ENCODE measurements around the gene RNF4. TPM values are rescaled to one million over a fixed set of nuclear protein-coding genes. Genes with fewer than 3 reads are reported as not detected.

The RNF4 gene
- total RNA-seq, 2 experiments from 2014 or later = 65.0 to 76.5 TPM

GRCh38 chr4:2494992-2495391, 26.1 kb downstream of the RNF4 start:
- POLR2A ChIA-PET = no interaction called here
- Histone ChIP-seq H3K36me3 (ENCODE audit: insufficient read depth, low read length) (peaks cover 99% of the 10 kb centered on the region), H3K79me2 (ENCODE audit: insufficient read depth, low read depth, low read length) (peaks cover 50% of the 10 kb centered on the region), H3K4me1 (ENCODE audit: insufficient read depth, low read length, poor library complexity, severe bottlenecking) (peaks cover 4% of the 10 kb centered on the region), H3K9me3 (ENCODE audit: low read length) (no peaks in the 10 kb centered on the region), H3K9me2 (ENCODE audit: insufficient read depth, low read length) (no peaks in the 10 kb centered on the region), H3K4me2 (ENCODE audit: low read length) (no peak overlapping the region), H3K27ac (ENCODE audit: low read depth, low read length, poor library complexity, severe bottlenecking) (no peak overlapping the region), H2AFZ (ENCODE audit: low read length) (no peak overlapping the region), H4K20me1 (ENCODE audit: insufficient read depth, low read length) (no peaks in the 10 kb centered on the region), H3K4me3 (ENCODE audit: low read depth, low read length, poor library complexity, severe bottlenecking) (no peak overlapping the region)
- intact Hi-C loops (cut with micrococcal nuclease; ENCODE audit: unreplicated experiment) = no loop called here
- DNase-seq (ENCODE audit: low spot score) = no peak
- BruUV-seq (replicated peaks) = no TSS peak
- CTCF ChIA-PET (ENCODE audit: unreplicated experiment) = no interaction called here
- TF ChIP-seq EZH2phosphoT487 (IDR thresholded peaks at IDR 0.05; ENCODE audit: borderline replicate concordance, low read depth, low read length) = no peak
- TF ChIP-seq CTCF (conservative IDR thresholded peaks at IDR 0.05; ENCODE audit: low read length) = no peak

- H3K4me3 ChIP-seq (ENCODE audit: low read depth, low read length, poor library complexity, severe bottlenecking) = no peak overlapping the region
- no peaks in the 10 kb centered on the region for H4K20me1 ChIP-seq (ENCODE audit: insufficient read depth, low read length)
- POLR2A ChIA-PET = no interaction called here
- H2AFZ ChIP-seq (ENCODE audit: low read length) = no peak overlapping the region
- BruUV-seq (replicated peaks) = TSS peak; percentile 17
- H3K9me2 ChIP-seq (ENCODE audit: insufficient read depth, low read length) = no peaks in the 10 kb centered on the region
- H3K4me2 ChIP-seq (ENCODE audit: low read length) = no peak overlapping the region
- CTCF ChIA-PET (ENCODE audit: unreplicated experiment) = no interaction called here
- TF ChIP-seq EZH2phosphoT487 (IDR thresholded peaks at IDR 0.05; ENCODE audit: borderline replicate concordance, low read depth, low read length) (no peak), CTCF (conservative IDR thresholded peaks at IDR 0.05; ENCODE audit: low read length) (no peak)
- intact Hi-C loops (cut with micrococcal nuclease; ENCODE audit: unreplicated experiment) = no loop called here
- H3K4me1 ChIP-seq (ENCODE audit: insufficient read depth, low read length, poor library complexity, severe bottlenecking) = peaks cover 4% of the 10 kb centered on the region
- no peaks in the 10 kb centered on the region for H3K9me3 ChIP-seq (ENCODE audit: low read length)
- peaks cover 100% of the 10 kb centered on the region for H3K36me3 ChIP-seq (ENCODE audit: insufficient read depth, low read length)
- H3K79me2 ChIP-seq (ENCODE audit: insufficient read depth, low read depth, low read length) = peaks cover 28% of the 10 kb centered on the region
- H3K27ac ChIP-seq (ENCODE audit: low read depth, low read length, poor library complexity, severe bottlenecking) = no peak overlapping the region
- DNase-seq (ENCODE audit: low spot score) = no peak
Observed at GRCh38 chr4:2497324-2497723, 28.4 kb downstream of the RNF4 start.

- Histone ChIP-seq H3K4me3 (ENCODE audit: low read depth, low read length, poor library complexity, severe bottlenecking) (no peak overlapping the region), H3K4me1 (ENCODE audit: insufficient read depth, low read length, poor library complexity, severe bottlenecking) (peaks cover 4% of the 10 kb centered on the region), H3K9me3 (ENCODE audit: low read length) (no peaks in the 10 kb centered on the region), H3K9me2 (ENCODE audit: insufficient read depth, low read length) (no peaks in the 10 kb centered on the region), H4K20me1 (ENCODE audit: insufficient read depth, low read length) (no peaks in the 10 kb centered on the region), H3K27ac (ENCODE audit: low read depth, low read length, poor library complexity, severe bottlenecking) (no peak overlapping the region), H2AFZ (ENCODE audit: low read length) (no peak overlapping the region), H3K4me2 (ENCODE audit: low read length) (no peak overlapping the region), H3K79me2 (ENCODE audit: insufficient read depth, low read depth, low read length) (peaks cover 22% of the 10 kb centered on the region), H3K36me3 (ENCODE audit: insufficient read depth, low read length) (peaks cover 97% of the 10 kb centered on the region)
- peak; percentile 20 for DNase-seq (ENCODE audit: low spot score)
- no TSS peak for BruUV-seq (replicated peaks)
- intact Hi-C loops (cut with micrococcal nuclease; ENCODE audit: unreplicated experiment) = no loop called here
- CTCF ChIA-PET (ENCODE audit: unreplicated experiment) = no interaction called here
- TF ChIP-seq CTCF (conservative IDR thresholded peaks at IDR 0.05; ENCODE audit: low read length) = no peak
- no peak for TF ChIP-seq EZH2phosphoT487 (IDR thresholded peaks at IDR 0.05; ENCODE audit: borderline replicate concordance, low read depth, low read length)
- POLR2A ChIA-PET = no interaction called here
Observed at GRCh38 chr4:2497931-2498330, 29.0 kb downstream of the RNF4 start.

All from OCI-LY7 (cell line).